ENCODE data around the gene HNRNPDL.

HNRNPDL gene

DNA sequence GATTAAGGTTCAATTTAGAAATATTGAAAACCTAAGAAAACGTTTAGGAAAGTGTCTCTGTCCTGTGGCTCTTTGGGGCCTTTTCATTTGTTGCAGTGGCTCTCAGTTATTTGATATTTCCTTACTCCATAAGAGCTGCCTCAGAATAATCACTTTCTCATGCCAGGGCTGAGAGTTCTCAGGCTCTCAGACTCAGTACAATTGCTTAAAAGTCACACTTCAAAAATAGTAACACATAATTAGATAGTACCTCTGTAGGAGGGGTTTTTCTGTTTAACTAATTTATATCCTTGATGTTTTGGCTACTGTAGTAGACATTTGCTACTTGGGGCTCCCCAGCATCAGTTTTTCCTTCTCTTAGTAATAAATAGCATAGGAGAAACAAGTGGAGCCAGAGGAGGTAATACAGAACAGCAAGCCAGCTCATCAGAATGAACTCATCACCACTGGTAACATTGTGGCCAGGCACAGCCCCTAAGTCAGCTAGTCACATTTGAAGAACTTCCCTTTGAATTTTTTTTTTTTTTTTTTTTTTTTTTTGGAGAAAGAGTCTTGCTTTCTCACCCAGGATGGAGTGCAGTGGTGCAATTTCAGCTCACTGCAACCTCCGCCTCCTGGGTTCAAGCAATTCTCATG is 48.5 kb downstream of the HNRNPDL start:
- DNase-seq: no peak

DNA sequence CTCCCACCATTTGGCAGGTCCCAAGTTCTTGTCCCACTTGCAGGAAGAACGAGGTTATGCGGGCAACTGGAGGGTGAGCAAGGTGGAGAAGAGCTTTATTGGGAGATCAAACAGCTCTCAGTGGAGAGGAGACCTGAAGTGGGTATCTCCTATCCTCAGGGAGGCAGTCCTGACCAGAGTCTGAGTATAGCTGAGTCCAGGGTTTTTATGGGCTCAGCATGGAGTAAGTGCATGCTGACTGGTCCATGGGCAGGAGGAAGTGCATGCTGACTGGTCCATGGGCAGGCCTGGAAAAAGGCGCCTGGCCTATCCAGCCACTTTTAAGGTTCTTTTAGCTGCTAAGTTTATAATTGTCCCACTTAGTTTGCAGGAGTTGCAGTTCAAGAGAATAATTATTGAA is 49.0 kb downstream of the HNRNPDL start:
- no peak for DNase-seq

DNA sequence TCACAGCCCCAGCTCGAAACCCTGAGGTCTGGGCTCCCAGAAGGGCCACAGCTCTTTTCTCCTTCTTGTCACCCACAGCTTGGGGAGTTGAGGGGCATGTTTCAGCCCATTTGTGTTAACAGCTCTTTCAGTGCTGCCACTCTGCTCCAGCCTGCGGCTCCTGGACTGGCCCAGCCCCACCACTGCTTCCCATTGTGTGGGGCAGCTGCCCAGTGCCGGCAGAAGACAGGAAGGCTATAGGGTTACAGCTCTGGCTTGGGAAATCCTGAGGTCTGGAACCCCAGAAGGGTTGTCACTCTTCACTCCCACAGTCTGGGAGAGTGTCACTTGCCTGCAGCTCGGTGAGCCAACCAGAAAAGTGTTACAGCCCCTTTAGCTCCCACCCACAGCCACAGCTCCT is 49.4 kb downstream of the HNRNPDL start:
- DNase-seq: no peak

DNA sequence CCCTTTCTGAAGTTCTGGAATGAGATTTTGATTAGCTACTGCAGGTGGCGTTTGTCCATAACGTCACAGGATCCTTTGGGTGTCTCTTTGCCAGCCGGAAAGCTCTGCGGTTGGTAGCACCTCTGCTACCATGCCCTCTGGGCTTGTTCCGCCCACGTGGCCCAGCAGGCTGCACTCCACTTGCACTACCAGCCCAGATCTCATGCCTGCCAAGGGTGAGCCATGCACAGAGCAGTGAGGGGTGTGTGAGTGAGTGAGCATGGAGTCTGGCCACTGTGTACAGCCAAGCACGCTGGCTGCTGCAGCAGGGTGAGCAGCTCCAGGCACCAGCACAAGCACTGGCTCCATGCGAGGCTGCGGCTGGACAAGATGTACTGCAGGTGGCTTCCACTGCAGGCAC is 49.9 kb downstream of the HNRNPDL start:
- DNase-seq: no peak

DNA sequence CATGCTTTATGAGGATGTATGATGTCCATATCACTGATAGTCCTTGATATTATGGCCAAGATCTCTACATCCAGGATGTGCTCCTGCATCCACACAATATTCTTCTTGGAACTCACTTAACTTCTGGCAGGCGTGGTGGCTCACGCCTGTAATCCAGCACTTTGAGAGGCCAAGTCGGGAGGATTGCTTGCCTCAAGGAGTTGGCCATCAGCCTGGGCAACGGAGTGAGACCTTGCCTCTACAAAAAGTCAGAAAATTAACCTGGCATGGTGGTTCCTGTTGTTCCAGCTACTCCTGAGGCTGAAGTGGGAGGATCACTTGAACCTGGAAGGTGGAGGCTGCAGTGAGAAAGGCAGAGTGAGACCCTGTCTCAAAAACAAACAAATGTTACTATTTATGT is 54.2 kb downstream of the HNRNPDL start:
- no peak for DNase-seq

DNA sequence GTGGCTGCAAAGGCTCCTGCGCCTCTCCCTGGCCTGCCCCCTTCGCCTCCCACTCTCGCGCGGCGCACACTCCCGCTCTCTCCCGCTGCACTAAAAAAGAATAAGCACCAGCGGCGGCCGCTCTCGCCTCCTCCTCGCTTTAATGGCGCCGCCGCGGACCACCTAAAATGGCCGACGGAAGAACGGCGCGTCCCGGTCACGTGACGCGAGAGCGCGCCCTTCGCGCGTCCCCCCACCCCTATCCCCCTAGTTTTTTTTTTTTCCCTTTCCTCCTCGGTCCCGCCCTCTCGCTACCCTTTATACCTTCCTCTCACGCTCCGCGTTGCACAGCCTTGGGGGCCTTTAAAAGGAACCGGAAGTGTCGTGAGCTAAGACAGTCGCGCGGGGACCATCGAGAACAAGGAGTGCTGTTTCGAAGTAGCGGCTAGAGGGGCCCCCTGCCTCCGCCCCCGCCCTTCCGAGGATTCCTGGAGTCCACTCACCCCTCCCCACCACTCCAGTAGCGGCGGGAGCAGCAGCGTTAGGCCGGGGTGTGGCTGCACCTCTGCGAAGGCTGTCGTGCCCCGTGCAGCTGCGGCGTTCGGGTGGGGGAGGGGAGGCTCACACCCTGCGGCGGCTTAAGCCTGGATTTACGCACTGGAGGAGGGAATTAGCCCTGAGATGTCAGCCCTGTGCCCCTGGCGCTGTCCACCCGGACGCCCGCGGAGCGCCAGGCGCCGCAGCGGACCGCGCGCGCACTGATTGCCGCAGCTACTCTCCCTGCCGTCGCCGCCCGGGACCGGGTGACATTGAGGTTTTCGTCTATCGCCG is 56.2 kb downstream of the HNRNPDL start, which contains the start of gene HNRNPD:
Gene HNRNPD (minus strand): TSS at position 176 of the 810 bp plus-strand sequence. CDS start 313 bp downstream, outside the sequence.
- peak; percentile 99 to 100 (median 100) for DNase-seq

DNA sequence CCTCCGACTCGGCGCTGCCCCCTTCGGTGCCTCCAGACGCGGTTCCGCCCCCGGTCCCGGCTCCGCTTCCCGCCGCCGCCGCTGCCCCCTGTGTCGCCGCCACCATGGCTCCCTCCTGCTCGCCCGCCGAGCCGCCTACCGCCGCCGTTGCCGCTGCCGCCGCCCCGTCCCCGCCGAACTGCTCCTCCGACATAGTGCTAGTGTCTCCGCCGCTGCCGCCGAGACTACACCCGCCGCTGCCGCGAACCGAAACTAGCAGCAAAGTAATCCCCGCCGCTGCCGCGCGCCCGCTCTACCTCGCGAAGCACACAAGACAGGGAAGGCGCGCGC is 56.8 kb downstream of the HNRNPDL start:
- DNase-seq: no peak
